HG03045 (cell line): ENCODE results near the gene SMIM13.
"Not testable (repeated sequence)": the region's sequence is repeated elsewhere in the genome, so short reads cannot be mapped to it uniquely, and the experiment has no call there.

ENCODE experiments used
- ATAC-seq: cut with Tn5 transposase; IDR thresholded peaks from one replicate; pipeline ENCODE4 v1.9.1; 2021; ENCODE audit warnings: mild to moderate bottlenecking, moderate library complexity; ENCODE audit not compliant: unreplicated experiment

The SMIM13 gene

GRCh38 chr6:11083491-11083890, 10.1 kb upstream of the SMIM13 start:
- ATAC-seq: no peak

- ATAC-seq: no peak
These were observed 9.7 kb upstream of the SMIM13 start for GRCh38 chr6:11083956-11084355.

GRCh38 chr6:11085758-11086435, 7.7 kb upstream of the SMIM13 start:
- no peak for ATAC-seq

- not testable (repeated sequence) for ATAC-seq
These were observed 6.4 kb upstream of the SMIM13 start for GRCh38 chr6:11087141-11087812.

GRCh38 chr6:11089695-11090094, 3.9 kb upstream of the SMIM13 start:
- ATAC-seq: no peak

- not testable (repeated sequence) for ATAC-seq
These were observed 2.5 kb upstream of the SMIM13 start for GRCh38 chr6:11091141-11091540.

- ATAC-seq: peak; percentile 35
These were observed 812 bp upstream of the SMIM13 start for GRCh38 chr6:11092668-11093375.

- peak; percentile 17 for ATAC-seq
These were observed 333 bp upstream of the SMIM13 start for GRCh38 chr6:11093376-11093625.

GRCh38 chr6:11094411-11094851, 797 bp downstream of the SMIM13 start:
- peak; percentile 33 for ATAC-seq

GRCh38 chr6:11094941-11095340, 1.3 kb downstream of the SMIM13 start:
- no peak for ATAC-seq

GRCh38 chr6:11096109-11096508, 2.5 kb downstream of the SMIM13 start:
- no peak for ATAC-seq

- ATAC-seq: no peak
These were observed 3.8 kb downstream of the SMIM13 start for GRCh38 chr6:11097476-11097875.

- ATAC-seq: no peak
These were observed 4.4 kb downstream of the SMIM13 start for GRCh38 chr6:11098004-11098403.

GRCh38 chr6:11101417-11101816, 7.8 kb downstream of the SMIM13 start:
- no peak for ATAC-seq

GRCh38 chr6:11103065-11103464, 9.4 kb downstream of the SMIM13 start:
- ATAC-seq: no peak

GRCh38 chr6:11108726-11109125, 15.1 kb downstream of the SMIM13 start:
- ATAC-seq: no peak

- no peak for ATAC-seq
These were observed 17.5 kb downstream of the SMIM13 start, which contains the start of gene ERVFRD-1 for GRCh38 chr6:11110921-11111768. Gene ERVFRD-1, minus strand, starts transcription at chr6:11111725. Its CDS starts 6,415 bp downstream, at chr6:11105310.

- ATAC-seq: no peak
These were observed 18.3 kb downstream of the SMIM13 start for GRCh38 chr6:11111769-11112437.

GRCh38 chr6:11113038-11113437, 19.4 kb downstream of the SMIM13 start:
- ATAC-seq: no peak

- ATAC-seq: not testable (repeated sequence)
These were observed 22.3 kb downstream of the SMIM13 start for GRCh38 chr6:11115808-11116536.
